Subcutaneous adipose tissue (tissue), 4 donors: ENCODE data around the gene NEU3. TPM values are rescaled to one million over a fixed set of nuclear protein-coding genes. Genes with fewer than 3 reads are reported as not detected.

Experiments used
- CTCF ChIP-seq: fragments of 450-650 bp; IDR thresholded peaks from one replicate; pipeline ENCODE4 v1.5.1; 2016; ENCODE audit warnings: low read depth, mild to moderate bottlenecking, control low read depth, antibody characterized with exemption, moderate library complexity
- total RNA-seq, 4 donors: library from RNA; depleted of rRNA; stranded (reverse); fragments of >200 nt; gene quantifications; one replicate each; pipeline ENCODE4 v1.1.0, GENCODE V29; 2016

NEU3 gene
- total RNA-seq, 4 donors from 2014 or later, result 7.9 to 16.5 (median 9.9) TPM

DNA sequence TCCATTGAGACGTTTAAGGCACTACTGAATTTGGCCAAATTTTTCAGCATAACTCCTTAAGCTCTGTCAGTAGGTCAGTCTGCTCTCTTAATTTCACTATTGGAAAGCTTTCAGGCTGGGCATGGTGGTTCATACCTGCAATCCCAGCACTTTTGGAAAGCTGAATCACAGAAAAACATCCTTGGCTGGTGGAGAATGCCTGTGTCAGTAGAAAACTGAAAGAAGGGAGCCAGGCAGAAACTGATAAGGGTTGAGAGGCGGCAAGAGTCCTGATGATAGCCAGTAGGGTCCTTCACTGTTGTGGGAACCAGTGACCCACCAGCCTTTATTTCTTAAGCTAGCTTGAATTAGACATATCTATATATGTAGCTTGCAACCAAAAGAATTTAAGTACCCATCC lies 22.6 kb downstream of the NEU3 start:
- no peak for TF ChIP-seq CTCF

DNA sequence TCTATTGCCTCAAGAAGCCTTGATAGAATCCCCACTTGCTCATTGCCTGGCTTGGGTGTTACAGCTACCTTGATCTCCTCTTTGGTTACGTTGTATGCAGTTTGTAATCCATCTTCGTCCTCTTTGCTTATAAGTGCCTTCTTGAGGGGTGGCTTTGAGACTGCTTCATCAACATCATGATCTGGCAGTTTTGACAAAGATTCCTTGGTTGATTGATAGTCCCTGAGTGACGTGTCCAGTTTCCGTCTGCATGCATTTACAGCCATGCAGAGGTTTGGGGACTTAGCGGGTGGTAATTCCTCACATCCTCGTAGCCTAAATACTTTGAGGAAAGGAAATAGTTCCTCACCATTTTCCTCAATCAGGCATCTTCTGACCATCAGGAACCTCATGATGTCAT lies 23.1 kb downstream of the NEU3 start:
- no peak for TF ChIP-seq CTCF

DNA sequence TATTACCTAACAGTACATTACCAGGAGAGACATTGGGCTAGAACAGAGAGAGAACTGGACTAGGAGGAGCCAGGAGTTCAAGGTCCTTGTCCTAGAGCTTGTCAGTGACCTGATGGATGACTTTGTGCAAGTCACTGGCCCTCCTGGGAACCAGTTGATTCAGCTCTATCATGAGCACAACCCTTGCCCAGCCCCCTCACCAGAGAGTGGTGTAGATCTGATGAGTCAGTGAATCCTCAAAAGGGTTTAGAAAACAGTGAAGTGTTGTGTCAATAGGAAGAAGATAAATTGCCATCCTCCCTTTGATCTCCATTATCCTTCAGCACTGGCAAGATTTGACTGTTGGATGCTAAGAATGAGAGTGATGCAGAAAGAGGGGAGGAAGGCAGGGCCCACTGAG lies 24.3 kb downstream of the NEU3 start:
- no peak for TF ChIP-seq CTCF

- no peak for TF ChIP-seq CTCF
Measured at GRCh38 chr11:75014129-75014528, 25.4 kb downstream of the NEU3 start.

DNA sequence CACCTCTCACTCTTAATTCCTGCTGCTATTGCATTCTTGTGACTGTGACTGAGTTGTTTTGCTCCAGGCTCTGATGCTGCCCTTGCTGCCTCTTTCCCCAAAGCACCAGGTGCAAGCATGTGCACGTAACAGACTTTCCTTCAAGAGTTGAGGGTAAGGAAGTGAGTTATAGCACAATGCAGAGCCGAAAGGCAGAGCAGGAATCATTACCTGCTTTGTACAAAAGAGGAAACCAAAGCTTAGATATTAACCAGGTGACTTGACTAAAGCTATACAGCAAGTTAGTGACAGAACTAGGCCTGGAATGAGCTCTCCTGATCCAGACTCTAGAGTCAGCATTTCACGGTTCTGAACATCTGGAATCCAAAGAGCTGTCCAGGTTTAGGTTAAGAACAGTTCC lies 33.6 kb downstream of the NEU3 start:
- no peak for TF ChIP-seq CTCF

DNA sequence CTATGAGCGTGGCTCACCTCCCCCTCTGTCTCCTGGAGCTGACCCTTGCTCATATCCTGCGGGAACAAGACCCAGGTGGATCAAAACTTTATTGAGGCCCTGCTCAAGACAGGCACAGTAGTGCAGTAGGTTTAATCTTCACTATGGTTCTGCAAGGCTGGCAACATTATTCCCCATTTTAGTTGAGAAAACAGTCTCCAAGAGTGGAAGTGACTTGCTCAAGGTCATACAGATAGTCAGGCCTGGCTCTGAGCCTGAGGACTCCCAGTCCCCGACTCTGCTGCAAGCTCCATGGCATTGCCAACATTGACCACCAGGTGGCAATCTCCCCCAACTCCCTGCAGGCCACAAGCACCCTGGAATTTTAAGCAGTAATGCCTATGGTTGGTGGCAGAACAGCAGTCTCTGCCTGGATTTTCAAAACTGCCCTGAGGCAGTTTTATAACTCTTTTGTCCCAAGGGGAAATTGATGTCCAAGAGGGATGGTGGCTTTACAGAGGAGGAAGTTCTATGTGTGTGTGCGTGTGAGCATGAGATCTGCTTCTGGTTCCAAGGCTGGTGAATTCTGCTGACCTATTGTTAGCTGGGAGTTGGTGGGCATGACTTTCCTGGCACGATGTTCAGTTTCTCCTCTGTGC lies 34.1 kb downstream of the NEU3 start:
- TF ChIP-seq CTCF, result no peak

GRCh38 chr11:75023446-75024067 lies 34.8 kb downstream of the NEU3 start:
- no peak for TF ChIP-seq CTCF
